ENCODE results near the gene SYMPK.

SYMPK gene

DNA sequence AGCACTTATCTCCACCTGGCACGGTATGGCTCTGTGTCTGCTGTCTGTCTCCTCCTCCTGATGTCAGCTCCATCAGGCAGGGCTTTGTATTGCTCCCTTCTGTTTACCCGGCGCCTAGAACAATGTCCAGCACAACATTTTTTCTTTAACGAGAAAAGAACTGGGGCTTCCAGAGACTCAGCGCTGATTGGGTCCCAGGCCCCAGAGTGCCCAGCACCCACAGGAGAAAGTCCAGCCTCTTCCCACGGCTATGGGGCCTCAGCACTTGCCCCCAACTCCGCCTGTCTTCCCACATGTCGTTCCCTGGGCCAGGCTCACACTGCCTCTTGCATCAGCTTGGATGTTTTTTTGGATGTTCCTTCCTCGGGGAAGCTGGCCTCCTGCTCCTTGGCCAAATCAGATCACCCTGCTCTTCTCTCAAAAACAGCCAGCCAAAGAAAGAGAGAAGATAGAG lies 32.6 kb upstream of the SYMPK start:
- no peak overlapping the region for H3K4me3 Mint-ChIP-seq
- H3K27me3 Mint-ChIP-seq = no peaks in the 10 kb centered on the region
- no peaks in the 10 kb centered on the region for H3K9me3 Mint-ChIP-seq (ENCODE audit: low read depth)
- peaks cover 6% of the 10 kb centered on the region for H3K4me1 Mint-ChIP-seq (ENCODE audit: low read depth)
- H3K27ac Mint-ChIP-seq = no peak overlapping the region
- H3K36me3 Mint-ChIP-seq = peaks cover 6% of the 10 kb centered on the region

DNA sequence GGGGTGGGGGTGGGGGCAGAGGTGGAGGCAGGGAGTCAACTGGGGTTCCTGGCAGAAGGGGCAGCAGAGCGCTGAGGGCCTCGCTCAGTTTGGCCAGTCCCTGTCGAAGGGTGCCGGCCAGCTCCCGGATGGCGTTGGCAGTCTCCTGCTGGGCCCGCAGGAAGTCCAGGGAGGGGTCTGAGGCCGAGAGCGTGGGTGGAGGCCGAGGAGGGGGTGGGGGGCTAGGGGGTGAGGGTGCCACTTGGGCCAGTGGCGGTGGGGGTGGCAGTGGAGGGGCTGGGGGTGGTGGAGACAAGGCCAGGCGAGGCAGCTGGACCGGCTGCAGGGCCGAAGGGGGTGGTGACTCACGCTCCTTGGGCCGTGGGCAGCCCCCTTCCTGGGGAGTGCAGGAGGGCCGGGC lies 27.9 kb upstream of the SYMPK start:
- Mint-ChIP-seq H3K4me1 (ENCODE audit: low read depth) (peaks cover 2% of the 10 kb centered on the region), H3K9me3 (ENCODE audit: low read depth) (no peaks in the 10 kb centered on the region), H3K36me3 (peaks cover 3% of the 10 kb centered on the region), H3K27ac (no peak overlapping the region), H3K4me3 (no peak overlapping the region), H3K27me3 (no peaks in the 10 kb centered on the region)

DNA sequence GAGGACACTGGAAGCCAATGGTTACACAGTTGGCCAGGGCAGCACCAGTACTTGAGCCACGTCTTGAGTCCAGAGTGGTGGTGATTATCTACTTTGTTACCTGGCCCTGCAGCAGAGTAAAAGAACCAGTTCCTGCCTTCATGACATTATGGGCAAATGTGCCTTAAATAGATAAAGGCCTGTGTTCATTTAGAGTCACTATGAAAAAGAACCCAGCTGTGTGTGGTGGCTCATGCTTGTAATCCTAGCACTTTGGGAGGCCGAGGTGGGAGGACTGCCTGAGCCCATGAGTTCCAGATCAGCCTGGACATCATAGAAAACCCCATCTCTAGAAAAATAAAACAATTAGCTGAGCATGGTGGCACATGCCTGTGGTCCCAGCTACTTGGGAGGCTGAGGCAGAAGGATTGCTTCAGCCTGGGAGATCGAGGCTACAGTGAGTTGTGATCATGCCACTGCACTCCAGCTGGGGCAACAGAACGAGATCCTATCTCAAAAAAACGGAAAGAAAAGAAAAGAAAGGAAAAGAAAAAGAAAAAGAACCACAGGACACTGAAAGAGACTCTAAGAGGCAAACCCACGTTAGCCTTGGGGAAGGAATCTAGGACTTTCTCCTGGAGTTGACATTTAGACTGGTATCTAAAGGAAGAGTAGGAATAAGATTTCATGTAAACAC lies 26.4 kb upstream of the SYMPK start:
- Mint-ChIP-seq H3K4me3 (no peak overlapping the region), H3K4me1 (ENCODE audit: low read depth) (peaks cover 4% of the 10 kb centered on the region), H3K27ac (no peak overlapping the region), H3K9me3 (ENCODE audit: low read depth) (no peaks in the 10 kb centered on the region), H3K36me3 (peaks cover 3% of the 10 kb centered on the region), H3K27me3 (no peaks in the 10 kb centered on the region)

DNA sequence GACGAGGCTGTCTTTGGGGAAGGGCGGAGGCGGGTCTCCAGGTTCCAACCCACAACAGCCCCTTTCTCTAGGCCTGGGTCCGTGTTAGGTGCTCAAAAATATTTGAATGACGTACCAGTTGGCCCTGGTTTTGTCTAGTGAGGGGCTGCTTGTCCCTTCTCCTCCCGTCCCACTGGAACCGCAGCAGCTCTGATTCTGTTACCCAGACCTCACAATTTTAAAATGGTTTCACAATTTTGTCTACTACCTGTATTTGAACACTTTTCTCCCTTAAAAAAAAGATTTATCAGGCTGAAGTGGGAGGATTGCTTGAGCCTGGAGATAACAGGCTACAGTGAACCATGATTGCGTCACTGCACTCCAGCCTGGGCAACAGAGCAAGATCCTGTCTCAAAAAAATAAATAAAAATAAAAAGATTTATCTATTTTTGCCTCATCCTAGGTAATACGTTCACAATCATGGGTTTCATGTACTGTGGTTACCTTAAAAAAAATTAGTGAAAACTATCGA lies 24.3 kb upstream of the SYMPK start:
- H3K4me1 Mint-ChIP-seq (ENCODE audit: low read depth) = peaks cover 15% of the 10 kb centered on the region
- H3K27ac Mint-ChIP-seq = peak overlapping the region; percentile 94

DNA sequence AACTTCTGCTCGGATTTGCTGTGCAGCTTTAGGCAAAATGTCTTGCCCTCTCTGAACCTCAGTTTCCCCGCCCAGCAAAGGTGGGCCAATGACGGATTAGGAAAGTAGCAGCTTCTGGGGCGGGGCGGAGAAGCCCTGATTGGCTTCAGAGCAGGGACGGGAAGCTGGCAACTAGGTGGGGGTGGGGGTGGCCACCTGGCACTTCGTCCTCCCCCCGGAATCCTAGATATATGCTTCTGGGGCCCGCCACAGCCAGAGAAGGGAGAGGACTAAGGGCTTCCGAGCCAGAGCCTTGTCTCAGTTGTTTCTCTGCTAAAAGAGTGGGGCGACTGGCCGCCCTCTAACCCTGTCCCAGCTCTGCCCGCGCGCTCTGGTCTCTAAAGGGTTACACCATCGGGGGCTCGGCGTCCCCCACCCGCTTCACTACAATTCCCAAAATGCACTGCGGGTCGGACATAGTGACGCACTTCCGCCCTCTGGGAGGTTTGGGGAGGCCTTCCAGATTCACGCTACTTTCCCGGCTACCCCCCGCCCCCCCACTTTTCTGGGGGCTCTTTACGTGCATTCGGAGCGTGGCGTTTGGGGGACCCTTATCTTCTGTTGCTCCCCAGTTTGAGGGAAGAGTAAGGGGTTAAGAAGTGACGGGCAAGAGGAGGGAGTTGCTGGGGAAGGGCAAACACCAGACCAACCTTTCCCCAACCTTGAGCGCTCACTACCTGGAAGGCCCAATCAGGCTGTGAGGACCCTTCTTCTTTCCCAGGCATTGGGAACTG lies 23.7 kb upstream of the SYMPK start:
- H3K4me1 Mint-ChIP-seq (ENCODE audit: low read depth) = peaks cover 17% of the 10 kb centered on the region
- no peaks in the 10 kb centered on the region for H3K27me3 Mint-ChIP-seq
- peak overlapping the region; percentile 94 for H3K27ac Mint-ChIP-seq

More for the DNA sequence above, 24.3 kb upstream of the SYMPK start:
- Mint-ChIP-seq H3K27me3 (no peaks in the 10 kb centered on the region), H3K36me3 (peaks cover 6% of the 10 kb centered on the region), H3K4me3 (peak overlapping the region; percentile 97), H3K9me3 (ENCODE audit: low read depth) (no peaks in the 10 kb centered on the region)

DNA sequence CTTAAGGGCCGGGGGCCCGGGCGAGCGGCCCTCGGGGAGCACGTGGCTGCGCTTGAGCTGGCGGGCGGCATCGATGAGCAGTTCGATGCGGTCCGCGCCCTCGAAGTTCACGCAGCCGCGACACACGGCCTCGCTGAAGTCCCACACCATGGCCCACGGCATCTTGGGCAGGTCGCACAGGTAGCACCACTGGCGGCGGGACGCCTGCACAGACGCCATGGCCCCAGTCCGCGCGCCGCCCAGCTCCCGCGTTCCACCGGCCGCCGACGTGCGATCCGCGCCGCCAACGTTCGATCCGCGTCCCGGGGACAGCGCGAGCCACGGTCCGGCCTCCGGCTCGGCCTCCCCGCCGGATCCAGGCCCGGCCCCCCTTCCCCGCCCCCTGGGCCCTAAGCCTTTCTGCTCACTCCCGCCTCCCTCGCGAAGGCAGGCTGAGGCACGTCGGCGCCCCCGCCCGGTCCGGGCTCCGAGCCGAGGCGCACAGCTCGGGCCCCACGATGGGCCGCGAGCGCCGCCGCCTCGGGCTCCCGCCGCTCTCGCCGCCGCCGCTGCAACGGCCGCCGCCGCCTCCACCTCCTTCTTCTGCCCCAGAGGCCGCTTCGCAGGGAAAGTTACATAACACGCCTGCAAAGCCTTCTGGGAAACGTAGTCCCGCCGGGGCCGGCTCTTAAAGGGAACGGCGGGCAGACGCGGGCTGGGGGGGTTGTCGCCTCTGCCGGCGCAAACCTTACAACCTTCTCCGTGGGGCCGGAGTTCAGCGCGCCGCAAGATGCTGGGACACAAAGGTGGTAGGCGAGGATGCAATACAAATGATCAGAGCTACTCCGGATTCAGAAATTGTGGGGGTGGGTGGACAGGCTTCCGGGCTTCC lies 22.8 kb upstream of the SYMPK start, which contains the start of gene IRF2BP1:
TSS of gene IRF2BP1 (minus strand) at position 586 of the 871 bp plus-strand sequence. CDS start at position 219, 367 bp downstream.
- Mint-ChIP-seq H3K36me3 (peaks cover 6% of the 10 kb centered on the region), H3K27me3 (no peaks in the 10 kb centered on the region), H3K4me1 (ENCODE audit: low read depth) (peaks cover 20% of the 10 kb centered on the region), H3K27ac (peak within 1 kb of the TSS; percentile 94), H3K9me3 (ENCODE audit: low read depth) (no peaks in the 10 kb centered on the region), H3K4me3 (peak within 1 kb of the TSS; percentile 97)

More for the DNA sequence above, 23.7 kb upstream of the SYMPK start:
- H3K9me3 Mint-ChIP-seq (ENCODE audit: low read depth) = no peaks in the 10 kb centered on the region
- H3K36me3 Mint-ChIP-seq = peaks cover 6% of the 10 kb centered on the region
- H3K4me3 Mint-ChIP-seq = peak overlapping the region; percentile 97

DNA sequence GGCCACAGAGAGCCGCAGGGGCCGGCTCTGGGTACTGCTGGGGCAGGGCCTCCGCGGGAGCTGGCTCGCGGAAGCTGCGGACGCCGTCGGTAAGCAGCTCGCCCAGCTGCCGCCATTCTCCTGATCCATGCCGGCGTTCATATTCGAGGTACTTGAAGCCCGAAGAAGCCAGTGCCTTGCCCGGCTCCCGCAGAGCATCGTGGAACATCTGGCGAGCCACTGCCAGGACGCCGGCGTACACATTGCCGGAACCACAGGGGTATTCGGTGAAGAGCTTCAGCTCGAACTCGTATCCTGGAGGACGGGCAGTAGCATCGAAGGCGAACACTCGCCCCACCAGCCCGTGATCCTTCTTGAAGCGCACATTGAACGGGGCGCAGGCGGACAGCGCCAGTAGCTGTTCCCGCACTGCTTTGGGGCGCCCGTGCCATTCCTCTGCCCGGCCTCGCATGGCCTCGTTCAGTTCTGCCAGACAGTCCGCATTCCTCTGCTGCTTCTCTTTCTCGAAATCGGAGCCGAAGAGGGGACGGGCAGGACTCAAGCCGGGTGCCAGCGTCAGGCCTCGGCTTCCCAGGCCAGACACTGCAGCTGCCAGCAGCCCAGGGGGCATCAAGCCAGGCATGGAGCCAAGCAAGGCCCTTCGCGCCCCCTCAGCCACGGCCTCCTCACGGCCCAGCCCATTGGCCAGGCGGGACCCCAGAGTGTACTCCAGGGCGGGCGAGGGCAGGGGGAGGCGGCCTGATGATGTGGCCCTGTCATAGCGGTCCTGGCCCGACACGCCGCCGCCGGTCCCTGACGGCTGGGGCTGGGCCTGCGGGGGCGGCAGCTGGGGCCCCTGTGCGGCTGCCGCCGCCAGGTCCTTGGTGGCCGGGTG lies 22.0 kb upstream of the SYMPK start:
- H3K9me3 Mint-ChIP-seq (ENCODE audit: low read depth) = no peaks in the 10 kb centered on the region
- H3K4me1 Mint-ChIP-seq (ENCODE audit: low read depth) = peaks cover 20% of the 10 kb centered on the region
- no peaks in the 10 kb centered on the region for H3K27me3 Mint-ChIP-seq
- H3K27ac Mint-ChIP-seq = no peak overlapping the region
- H3K36me3 Mint-ChIP-seq = peaks cover 3% of the 10 kb centered on the region
- H3K4me3 Mint-ChIP-seq = peak overlapping the region; percentile 53

DNA sequence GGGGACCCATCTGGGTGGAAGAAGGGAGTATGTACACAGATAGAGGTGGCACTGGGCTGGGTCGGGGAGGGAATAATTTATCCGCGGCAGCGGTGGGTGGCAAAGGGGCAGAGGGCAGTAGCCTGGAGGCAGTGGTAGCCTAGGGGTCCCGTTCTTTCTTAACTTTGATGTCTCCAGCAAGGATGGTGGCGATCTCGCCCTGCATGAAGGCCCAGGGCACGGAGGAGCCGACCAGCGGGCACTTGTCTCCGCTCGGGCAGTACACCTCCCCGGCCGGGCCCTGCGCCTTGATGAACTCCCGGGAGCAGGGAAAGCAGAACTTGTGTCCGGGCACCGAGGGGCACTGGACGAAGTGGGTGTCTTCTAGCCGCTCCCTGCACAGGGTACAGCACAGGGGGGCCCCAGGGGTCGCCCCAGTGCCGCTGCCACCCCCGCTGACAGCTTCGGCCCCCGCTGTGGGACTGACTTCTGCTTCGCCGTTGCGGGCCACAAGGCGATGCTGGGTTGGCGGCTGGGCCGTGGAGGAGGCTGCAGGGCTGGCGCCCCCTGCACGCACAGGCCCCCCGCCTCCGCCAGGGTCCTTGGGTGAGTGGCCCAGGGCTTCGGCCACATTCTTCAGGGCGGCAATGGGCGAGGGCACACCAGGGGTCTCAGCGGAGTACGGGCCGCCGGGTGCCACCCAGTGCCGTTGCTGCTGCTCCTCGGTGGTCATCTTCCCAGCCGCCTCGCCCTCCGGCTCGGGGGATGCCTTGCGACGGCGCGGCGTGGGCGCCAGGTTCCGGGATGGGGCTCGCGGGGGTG lies 21.1 kb upstream of the SYMPK start:
- no peaks in the 10 kb centered on the region for H3K9me3 Mint-ChIP-seq (ENCODE audit: low read depth)
- H3K27ac Mint-ChIP-seq = peak overlapping the region; percentile 22
- peaks cover 20% of the 10 kb centered on the region for H3K4me1 Mint-ChIP-seq (ENCODE audit: low read depth)
- no peaks in the 10 kb centered on the region for H3K27me3 Mint-ChIP-seq
- H3K36me3 Mint-ChIP-seq = peaks cover 3% of the 10 kb centered on the region
- peak overlapping the region; percentile 90 for H3K4me3 Mint-ChIP-seq

DNA sequence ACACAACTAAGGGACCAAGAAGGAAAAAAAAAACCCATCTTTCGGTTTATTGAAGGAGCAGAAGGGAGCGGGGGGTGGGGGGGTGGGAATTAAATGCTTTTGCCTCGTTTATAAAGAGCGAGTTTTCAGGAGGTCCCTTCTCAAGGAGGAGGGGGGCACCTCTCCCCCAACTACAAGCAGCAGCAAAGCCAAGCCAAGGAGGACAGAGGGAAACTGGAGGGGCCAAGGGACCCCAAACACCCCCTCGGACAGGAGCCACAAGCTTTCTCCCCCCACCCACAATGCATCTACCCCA lies 20.6 kb upstream of the SYMPK start:
- H3K36me3 Mint-ChIP-seq = peaks cover 3% of the 10 kb centered on the region
- peaks cover under 1% of the 10 kb centered on the region for H3K27me3 Mint-ChIP-seq
- peak overlapping the region; percentile 90 for H3K4me3 Mint-ChIP-seq
- H3K27ac Mint-ChIP-seq = peak overlapping the region; percentile 68
- H3K9me3 Mint-ChIP-seq (ENCODE audit: low read depth) = no peaks in the 10 kb centered on the region
- peaks cover 20% of the 10 kb centered on the region for H3K4me1 Mint-ChIP-seq (ENCODE audit: low read depth)

DNA sequence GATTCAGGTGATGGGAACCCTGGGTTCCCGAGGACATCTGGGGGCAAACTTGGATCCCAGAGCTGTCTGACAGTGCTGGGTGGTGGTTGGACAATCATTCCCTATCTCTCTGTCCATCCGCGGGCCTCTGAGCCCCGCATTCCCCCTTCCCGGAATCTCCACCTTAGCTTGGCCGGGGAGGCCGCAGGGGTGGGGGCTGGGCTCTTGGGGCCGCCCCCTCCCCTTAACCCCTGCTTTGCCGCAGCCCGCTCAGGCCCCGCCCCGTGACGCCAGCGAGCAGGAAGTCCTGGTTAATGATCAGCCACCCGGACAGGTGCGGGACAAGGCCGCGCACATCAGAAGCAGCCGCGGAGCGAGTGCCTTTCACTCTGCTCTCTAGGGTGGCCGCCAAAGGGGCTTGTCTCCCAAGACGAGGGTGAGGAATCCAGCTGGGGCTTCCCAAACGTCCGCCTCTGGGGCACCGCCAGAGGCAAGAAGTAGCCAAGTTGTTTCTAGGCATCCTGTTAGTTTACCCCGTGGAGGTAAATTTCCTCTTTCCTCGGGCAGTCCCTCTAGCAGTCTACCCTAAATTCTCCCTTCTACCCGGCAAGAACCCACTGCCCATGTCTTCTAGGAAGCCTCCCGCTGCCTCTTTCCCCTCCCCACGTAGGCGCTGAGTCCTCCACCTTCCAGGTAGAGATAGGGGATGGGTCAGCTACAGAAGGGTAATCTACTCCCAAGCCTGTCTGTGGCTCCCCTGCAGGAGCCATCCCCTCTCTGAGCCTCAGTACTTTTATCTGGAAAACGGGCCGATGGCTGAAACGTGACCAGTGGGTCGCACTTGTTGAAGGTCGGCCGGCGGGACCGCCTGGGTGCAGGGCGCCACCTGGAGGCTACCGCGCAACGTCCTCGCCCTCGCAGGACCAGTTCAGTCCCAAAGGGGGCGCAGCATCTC lies 20.0 kb upstream of the SYMPK start:
- H3K27ac Mint-ChIP-seq = peak overlapping the region; percentile 68
- H3K9me3 Mint-ChIP-seq (ENCODE audit: low read depth) = no peaks in the 10 kb centered on the region
- H3K36me3 Mint-ChIP-seq = peaks cover 3% of the 10 kb centered on the region
- H3K27me3 Mint-ChIP-seq = peaks cover 4% of the 10 kb centered on the region
- peak overlapping the region; percentile 90 for H3K4me3 Mint-ChIP-seq
- H3K4me1 Mint-ChIP-seq (ENCODE audit: low read depth) = peaks cover 22% of the 10 kb centered on the region

DNA sequence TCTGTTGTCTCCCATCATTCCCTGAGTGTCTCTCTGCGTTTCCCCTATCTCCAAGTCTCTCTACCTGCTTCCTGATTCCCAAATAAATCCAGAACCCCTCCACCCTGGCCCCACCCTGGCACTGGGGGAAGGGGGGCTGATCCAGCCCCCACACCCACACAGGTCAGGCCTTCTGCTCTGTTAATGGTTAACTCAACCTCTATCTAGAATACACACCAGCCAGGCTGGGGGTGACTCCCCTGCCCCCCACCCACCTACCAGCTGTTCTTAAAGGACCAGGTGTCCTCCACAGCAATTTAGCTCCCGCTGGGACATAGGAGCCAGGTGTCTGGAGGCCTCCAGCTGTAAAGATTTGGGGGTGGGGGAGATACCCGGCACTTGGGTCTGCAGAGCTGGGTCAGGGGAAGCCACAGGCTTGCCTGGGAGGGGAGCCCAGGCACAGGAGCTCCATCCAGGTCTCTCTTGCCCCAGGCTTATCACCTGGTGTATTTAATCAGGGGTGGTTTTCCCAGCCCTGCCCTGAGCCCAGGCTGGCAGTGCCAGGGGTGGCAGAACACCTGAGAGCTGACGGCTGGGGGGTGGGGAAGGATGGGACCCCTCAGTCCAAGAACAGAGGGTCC lies 19.1 kb upstream of the SYMPK start:
- Mint-ChIP-seq H3K4me1 (ENCODE audit: low read depth) (peaks cover 28% of the 10 kb centered on the region), H3K4me3 (no peak overlapping the region), H3K9me3 (ENCODE audit: low read depth) (no peaks in the 10 kb centered on the region), H3K36me3 (peaks cover 3% of the 10 kb centered on the region), H3K27ac (no peak overlapping the region), H3K27me3 (peaks cover 7% of the 10 kb centered on the region)

Measured in activated naive CD8-positive, alpha-beta T cell (primary cell).